SH-SY5Y (cell line): Measurements from ENCODE around the gene EPHB2.

Source experiments
- GATA2 ChIP-seq: IDR thresholded peaks from 2 replicates; pipeline ENCODE4 v1.6.1; 2011; ENCODE audit warnings: mild to moderate bottlenecking, low read depth, low read length
- GATA3 ChIP-seq: IDR thresholded peaks from 2 replicates; pipeline ENCODE4 v1.6.1; 2011; ENCODE audit warnings: low read depth, mild to moderate bottlenecking, low read length, moderate library complexity

GRCh38 chr1:22677931-22678896, 32.4 kb upstream of the EPHB2 start:
- TF ChIP-seq GATA2 (no peak), GATA3 (no peak)
